ENCODE results near the gene PSMA2. TPM values are rescaled to one million over a fixed set of nuclear protein-coding genes. Genes with fewer than 3 reads are reported as not detected.

Gene PSMA2
- total RNA-seq, 1 donor from 2014 or later = 46.9 TPM

DNA sequence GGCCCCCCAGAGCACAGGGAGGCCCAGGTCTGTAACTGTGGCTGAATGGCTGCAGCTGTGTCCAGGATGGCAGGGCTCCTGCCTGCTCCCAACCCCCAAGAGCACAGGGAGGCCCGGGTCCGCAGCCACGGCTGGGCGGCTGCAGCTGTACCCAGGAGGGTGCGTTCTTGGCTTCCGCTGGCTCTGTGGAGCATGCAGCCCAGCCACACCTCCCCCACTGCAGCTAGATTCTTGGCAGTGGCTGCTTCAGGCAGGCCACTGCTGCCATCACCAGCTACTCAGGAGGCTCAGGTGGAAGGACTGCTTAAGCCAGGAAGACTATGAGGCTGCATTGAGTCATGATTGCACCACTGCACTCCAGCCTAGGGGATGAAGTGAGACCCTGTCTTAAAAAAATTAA lies 48.0 kb downstream of the PSMA2 start:
- TF ChIP-seq, protein P1, sequence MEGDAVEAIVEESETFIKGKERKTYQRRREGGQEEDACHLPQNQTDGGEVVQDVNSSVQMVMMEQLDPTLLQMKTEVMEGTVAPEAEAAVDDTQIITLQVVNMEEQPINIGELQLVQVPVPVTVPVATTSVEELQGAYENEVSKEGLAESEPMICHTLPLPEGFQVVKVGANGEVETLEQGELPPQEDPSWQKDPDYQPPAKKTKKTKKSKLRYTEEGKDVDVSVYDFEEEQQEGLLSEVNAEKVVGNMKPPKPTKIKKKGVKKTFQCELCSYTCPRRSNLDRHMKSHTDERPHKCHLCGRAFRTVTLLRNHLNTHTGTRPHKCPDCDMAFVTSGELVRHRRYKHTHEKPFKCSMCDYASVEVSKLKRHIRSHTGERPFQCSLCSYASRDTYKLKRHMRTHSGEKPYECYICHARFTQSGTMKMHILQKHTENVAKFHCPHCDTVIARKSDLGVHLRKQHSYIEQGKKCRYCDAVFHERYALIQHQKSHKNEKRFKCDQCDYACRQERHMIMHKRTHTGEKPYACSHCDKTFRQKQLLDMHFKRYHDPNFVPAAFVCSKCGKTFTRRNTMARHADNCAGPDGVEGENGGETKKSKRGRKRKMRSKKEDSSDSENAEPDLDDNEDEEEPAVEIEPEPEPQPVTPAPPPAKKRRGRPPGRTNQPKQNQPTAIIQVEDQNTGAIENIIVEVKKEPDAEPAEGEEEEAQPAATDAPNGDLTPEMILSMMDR (IDR thresholded peaks at IDR 0.05) = no peak
- TF ChIP-seq POLR2AphosphoS5 (IDR thresholded peaks at IDR 0.05; ENCODE audit: insufficient read depth in 1 of 2, low read depth in 1 of 2) (no peak), POLR2A (IDR thresholded peaks at IDR 0.05) (no peak)
- Histone ChIP-seq H3K36me3 (no peaks in the 10 kb centered on the region), H3K27me3 (no peaks in the 10 kb centered on the region), H3K4me1 (peaks cover 16% of the 10 kb centered on the region), H3K27ac (no peak overlapping the region), H3K4me3 (no peak overlapping the region), H3K9me3 (no peaks in the 10 kb centered on the region)
- intact Hi-C loops (cut with DNase I) = no loop called here
- DNase-seq (ENCODE audit: extremely low spot score in 2 of 2) = no peak

DNA sequence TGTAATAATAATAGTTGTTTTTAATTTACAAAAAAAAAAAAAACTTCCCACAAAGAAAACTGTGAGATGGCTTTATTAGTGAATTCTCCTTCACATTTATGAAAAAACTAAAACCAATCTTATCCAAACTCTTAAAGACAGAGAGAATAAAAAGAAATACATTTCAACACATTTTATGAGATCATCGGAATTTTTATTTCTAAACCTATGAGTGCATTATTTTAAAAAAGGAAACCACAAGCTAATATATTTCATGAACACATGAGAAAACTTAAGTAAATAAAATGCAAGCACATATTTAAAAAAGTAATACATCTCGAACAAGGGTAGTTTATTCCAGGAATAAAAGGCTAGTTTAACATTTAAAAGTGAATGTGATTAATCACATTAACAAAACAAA lies 51.6 kb downstream of the PSMA2 start:
- intact Hi-C loops (cut with DNase I) = no loop called here
- TF ChIP-seq POLR2AphosphoS5 (IDR thresholded peaks at IDR 0.05; ENCODE audit: insufficient read depth in 1 of 2, low read depth in 1 of 2) (no peak), POLR2A (IDR thresholded peaks at IDR 0.05) (no peak)
- TF ChIP-seq, protein P1 (IDR thresholded peaks at IDR 0.05) = no peak
- no peak for DNase-seq (ENCODE audit: extremely low spot score in 2 of 2)
- Histone ChIP-seq H3K36me3 (no peaks in the 10 kb centered on the region), H3K9me3 (no peaks in the 10 kb centered on the region), H3K4me1 (no peaks in the 10 kb centered on the region), H3K4me3 (no peak overlapping the region), H3K27ac (no peak overlapping the region), H3K27me3 (no peaks in the 10 kb centered on the region)

DNA sequence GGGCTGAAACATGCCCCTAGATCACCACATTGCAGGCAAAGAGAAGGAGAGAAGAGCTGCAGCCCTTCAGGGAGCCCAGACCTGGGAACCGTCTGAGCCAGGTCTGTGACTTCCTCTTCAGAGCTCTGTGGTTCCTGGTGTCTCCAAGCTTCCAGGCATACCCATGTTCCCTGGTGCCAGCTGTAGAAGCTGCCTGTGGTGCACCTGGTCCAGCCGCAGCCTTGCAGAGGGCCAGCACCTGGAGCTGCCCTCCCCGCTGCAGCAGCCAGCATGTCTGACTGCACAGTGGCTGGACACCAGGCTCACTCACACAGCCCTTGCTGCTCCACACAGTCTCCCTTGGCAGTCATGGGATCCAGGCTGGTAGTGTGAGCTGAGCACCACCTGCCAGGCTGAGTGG lies 53.7 kb downstream of the PSMA2 start:
- H3K4me1 ChIP-seq = no peaks in the 10 kb centered on the region
- no peaks in the 10 kb centered on the region for H3K36me3 ChIP-seq
- H3K4me3 ChIP-seq = no peak overlapping the region
- DNase-seq (ENCODE audit: extremely low spot score in 2 of 2) = no peak
- H3K27me3 ChIP-seq = no peaks in the 10 kb centered on the region
- H3K27ac ChIP-seq = no peak overlapping the region
- H3K9me3 ChIP-seq = no peaks in the 10 kb centered on the region
- TF ChIP-seq POLR2AphosphoS5 (IDR thresholded peaks at IDR 0.05; ENCODE audit: insufficient read depth in 1 of 2, low read depth in 1 of 2) (no peak), POLR2A (IDR thresholded peaks at IDR 0.05) (no peak)
- TF ChIP-seq, protein P1 (IDR thresholded peaks at IDR 0.05) = no peak
- intact Hi-C loops (cut with DNase I) = no loop called here

DNA sequence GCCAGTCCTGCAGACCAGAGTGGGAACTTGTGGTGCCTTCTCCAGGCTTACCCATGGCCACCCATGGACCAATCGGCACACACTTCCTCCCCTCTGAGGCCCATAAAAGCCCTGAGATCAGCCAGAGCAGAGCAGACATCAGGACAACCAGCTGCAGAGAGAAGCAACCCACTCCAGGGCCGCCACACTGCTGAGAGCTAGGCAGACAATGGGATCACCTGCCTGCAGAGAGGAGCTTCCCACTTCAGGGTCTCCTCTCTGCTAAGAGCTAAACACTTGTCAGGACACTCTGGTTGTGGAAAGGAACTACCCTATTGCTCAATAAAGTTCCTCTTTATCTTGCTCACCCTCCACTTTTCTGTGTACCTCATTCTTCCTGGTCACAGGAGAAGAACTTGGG lies 54.1 kb downstream of the PSMA2 start:
- Histone ChIP-seq H3K4me1 (no peaks in the 10 kb centered on the region), H3K27ac (no peak overlapping the region), H3K27me3 (no peaks in the 10 kb centered on the region), H3K4me3 (no peak overlapping the region), H3K9me3 (no peaks in the 10 kb centered on the region), H3K36me3 (no peaks in the 10 kb centered on the region)
- DNase-seq (ENCODE audit: extremely low spot score in 2 of 2) = no peak
- TF ChIP-seq POLR2AphosphoS5 (IDR thresholded peaks at IDR 0.05; ENCODE audit: insufficient read depth in 1 of 2, low read depth in 1 of 2) = no peak
- TF ChIP-seq POLR2A (IDR thresholded peaks at IDR 0.05) = no peak
- TF ChIP-seq, protein P1 (IDR thresholded peaks at IDR 0.05) = no peak
- intact Hi-C loops (cut with DNase I) = no loop called here

DNA sequence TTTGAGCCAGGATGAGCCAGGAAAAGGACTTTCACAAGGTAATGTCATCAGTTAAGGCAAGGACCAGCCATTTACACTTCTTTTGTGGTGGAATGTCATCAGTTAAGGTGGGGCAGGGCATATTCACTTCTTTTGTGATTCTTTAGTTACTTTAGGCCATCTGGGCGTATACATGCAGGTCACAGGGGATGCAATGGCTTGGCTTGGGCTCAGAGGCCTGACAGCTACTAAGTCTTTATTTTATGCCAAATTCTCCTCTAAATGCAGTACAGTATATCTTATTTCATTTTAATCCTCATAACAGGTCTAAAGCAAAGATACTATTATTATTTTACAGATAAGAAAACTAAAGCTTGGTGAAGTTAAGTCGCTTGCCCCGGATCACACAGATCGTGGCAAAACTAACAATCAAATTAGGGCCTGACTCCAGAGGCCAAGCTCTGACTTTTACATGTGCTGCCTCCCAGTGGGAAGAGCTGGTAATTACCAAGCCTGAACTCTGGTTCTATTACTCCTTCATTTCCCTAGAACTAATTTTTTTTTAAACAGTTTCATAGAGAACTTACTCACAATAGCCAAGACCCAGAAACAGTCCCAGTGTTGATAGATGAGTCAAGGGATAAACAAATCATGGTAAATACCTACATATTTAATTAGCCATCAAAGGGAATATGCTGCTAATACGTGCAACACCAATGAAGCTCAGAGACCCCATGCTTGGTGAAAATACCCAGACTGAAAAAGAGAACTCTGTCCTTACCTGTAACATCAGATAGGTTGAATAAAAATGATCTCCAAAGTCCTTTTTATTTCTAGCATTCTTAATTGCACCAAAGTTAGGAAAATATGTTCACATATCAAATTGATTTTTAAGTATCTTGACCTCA lies 55.5 kb downstream of the PSMA2 start:
- TF ChIP-seq, protein P1 (IDR thresholded peaks at IDR 0.05) = peak; percentile 65 to 82 (median 78)
- TF ChIP-seq POLR2AphosphoS5 (IDR thresholded peaks at IDR 0.05; ENCODE audit: insufficient read depth in 1 of 2, low read depth in 1 of 2) = no peak
- no peak for TF ChIP-seq POLR2A (IDR thresholded peaks at IDR 0.05)
- no peak for DNase-seq (ENCODE audit: extremely low spot score in 2 of 2)
- Histone ChIP-seq H3K27ac (no peak overlapping the region), H3K27me3 (no peaks in the 10 kb centered on the region), H3K4me3 (no peak overlapping the region), H3K36me3 (no peaks in the 10 kb centered on the region), H3K4me1 (no peaks in the 10 kb centered on the region), H3K9me3 (no peaks in the 10 kb centered on the region)
- intact Hi-C loops (cut with DNase I) = no loop called here
